ENCODE results near the gene ALLC. TPM values are rescaled to one million over a fixed set of nuclear protein-coding genes. Genes with fewer than 3 reads are reported as not detected.

Gene ALLC
- polyA plus RNA-seq, 2 of the 4 experiments (the other 2 are of a cell fraction): not detected

GRCh38 chr2:3664925-3665324 lies 6.9 kb downstream of the ALLC start:
- Histone ChIP-seq H3K4me3 (no peak overlapping the region), H3K27ac (no peak overlapping the region), H3K9me3 (no peaks in the 10 kb centered on the region), H3K4me1 (peaks cover 8% of the 10 kb centered on the region; the same call in 2 of the 3 replicates), H3K4me2 (no peak overlapping the region)
- TF ChIP-seq TFCP2L1 (CRISPR knock-in tag; IDR thresholded peaks at IDR 0.05) (no peak), POLR2AphosphoS2 (conservative IDR thresholded peaks at IDR 0.05; ENCODE audit: low read length) (no peak), FOSL2 (IDR thresholded peaks at IDR 0.05) (no peak), FOSL2 (CRISPR knock-in tag; IDR thresholded peaks at IDR 0.05) (no peak), MAZ (IDR thresholded peaks at IDR 0.05; ENCODE audit: borderline replicate concordance, low read depth, low read length) (no peak), JUNB (IDR thresholded peaks at IDR 0.05) (no peak), HOXA7 (CRISPR knock-in tag; IDR thresholded peaks at IDR 0.05) (no peak), MAFK (IDR thresholded peaks at IDR 0.05; ENCODE audit: partially characterized antibody) (no peak), ELK1 (IDR thresholded peaks at IDR 0.05; ENCODE audit: low read depth, low read length) (no peak), JUN (IDR thresholded peaks at IDR 0.05) (no peak), SREBF2 (IDR thresholded peaks at IDR 0.05) (no peak), NPAS2 (CRISPR knock-in tag; IDR thresholded peaks at IDR 0.05; ENCODE audit: borderline replicate concordance) (no peak), RAD21 (conservative IDR thresholded peaks at IDR 0.05 in 1 of 2, IDR thresholded peaks at IDR 0.05 in 1 of 2) (no peak), KDM5A (IDR thresholded peaks at IDR 0.05) (no peak), HES2 (IDR thresholded peaks at IDR 0.05) (no peak), GATA3 (IDR thresholded peaks at IDR 0.05; ENCODE audit: borderline replicate concordance) (no peak), USF2 (IDR thresholded peaks at IDR 0.05) (no peak), E2F6 (IDR thresholded peaks at IDR 0.05; ENCODE audit: borderline replicate concordance, low read depth) (no peak)
- ATAC-seq (no peak), DNase-seq (ENCODE audit: low read depth in 1 of 2, low spot score in 1 of 2) (no peak), FAIRE-seq (no peak)
- ChIA-PET POLR2A (no interaction called here), CTCF (interaction anchor here (1.6 kb wide), 1 partner anchor 14 kb away, joined by 6 read pairs; no protein-coding TSS in a partner anchor)
- 60% methylated on average over 8 of the region's 8 CpGs for WGBS (ENCODE audit: missing lambda C conversion rate)

GRCh38 chr2:3665886-3666612 lies 8.0 kb downstream of the ALLC start:
- no peak for FAIRE-seq

More at GRCh38 chr2:3665886-3666612, 8.0 kb downstream of the ALLC start:
- DNase-seq (ENCODE audit: low read depth in 1 of 2, low spot score in 1 of 2) (no peak), ATAC-seq (no peak)
- ChIA-PET POLR2A (no interaction called here), CTCF (interaction anchor here (1.4 to 2.7 kb wide), 3 partner anchors 8 to 26 kb away, joined by 5 to 11 read pairs (median 6); no protein-coding TSS in a partner anchor)
- 62% methylated on average over 16 of the region's 16 CpGs for WGBS (ENCODE audit: missing lambda C conversion rate)
- no peaks in the 10 kb centered on the region; the same call in 2 of the 3 replicates for H3K4me1 ChIP-seq
- no peaks in the 10 kb centered on the region for H3K9me3 ChIP-seq
- no peak overlapping the region for H3K4me3 ChIP-seq
- H3K27ac ChIP-seq: no peak overlapping the region
- TF ChIP-seq HMGXB4 (CRISPR knock-in tag; IDR thresholded peaks at IDR 0.05; ENCODE audit: borderline replicate concordance): no peak
- no peak overlapping the region for H3K4me2 ChIP-seq

Data from A549 (cell line).